Inflammatory macrophage treated with lipopolysaccharide for 4 hours (primary cell): ENCODE data around the gene SGPL1.

ENCODE experiments used
- DNase-seq: peaks from one replicate; pipeline ENCODE4 v3.0.0-alpha.2; 2020

The SGPL1 gene

GRCh38 chr10:70781461-70782051, 34.2 kb upstream of the SGPL1 start:
- no peak for DNase-seq

- DNase-seq: no peak
These were observed 33.5 kb upstream of the SGPL1 start for GRCh38 chr10:70782086-70782745.

GRCh38 chr10:70782746-70783680, 32.7 kb upstream of the SGPL1 start:
- DNase-seq: peak; percentile 61

- DNase-seq: peak; percentile 24
These were observed 31.7 kb upstream of the SGPL1 start for GRCh38 chr10:70784016-70784415.

- peak; percentile 36 for DNase-seq
These were observed 31.3 kb upstream of the SGPL1 start for GRCh38 chr10:70784471-70784870.

- no peak for DNase-seq
These were observed 30.6 kb upstream of the SGPL1 start, which contains the start of gene TBATA for GRCh38 chr10:70785190-70785589. TSS of gene TBATA (minus strand) at chr10:70785377. CDS start at chr10:70783379, 1,998 bp downstream.

GRCh38 chr10:70786799-70787415, 28.8 kb upstream of the SGPL1 start:
- DNase-seq: peak; percentile 57

GRCh38 chr10:70791386-70792039, 24.2 kb upstream of the SGPL1 start:
- DNase-seq: no peak

- DNase-seq: no peak
These were observed 20.1 kb upstream of the SGPL1 start for GRCh38 chr10:70795613-70796012.

GRCh38 chr10:70797840-70798239, 17.9 kb upstream of the SGPL1 start:
- DNase-seq: no peak

GRCh38 chr10:70799124-70799523, 16.6 kb upstream of the SGPL1 start:
- peak; percentile 76 for DNase-seq

- no peak for DNase-seq
These were observed 13.9 kb upstream of the SGPL1 start for GRCh38 chr10:70801854-70802253.

- no peak for DNase-seq
These were observed 11.8 kb upstream of the SGPL1 start for GRCh38 chr10:70803775-70804420.

- DNase-seq: no peak
These were observed 11.3 kb upstream of the SGPL1 start for GRCh38 chr10:70804421-70804808.

- no peak for DNase-seq
These were observed 10.0 kb upstream of the SGPL1 start for GRCh38 chr10:70805619-70806215.

GRCh38 chr10:70806841-70807240, 8.9 kb upstream of the SGPL1 start:
- no peak for DNase-seq

GRCh38 chr10:70807556-70807955, 8.2 kb upstream of the SGPL1 start:
- DNase-seq: no peak

GRCh38 chr10:70809011-70809611, 6.6 kb upstream of the SGPL1 start:
- no peak for DNase-seq

- DNase-seq: no peak
These were observed 6.0 kb upstream of the SGPL1 start for GRCh38 chr10:70809726-70810125.

GRCh38 chr10:70810967-70811366, 4.8 kb upstream of the SGPL1 start:
- DNase-seq: no peak

- no peak for DNase-seq
These were observed 3.9 kb upstream of the SGPL1 start for GRCh38 chr10:70811881-70812280.
